RWPE2 (cell line): ENCODE data around the gene AGO3.

Experiments used
- ATAC-seq: fragments of 200-7000 bp; cut with Tn5 transposase; 3 replicates; pipeline ENCODE4 v1.9.1; 2021; ENCODE audit warnings: low read depth
- DNase-seq: peaks from one replicate; pipeline ENCODE4 v3.0.0-alpha.2; 2020; ENCODE audit warnings: low spot score
- H3K27ac ChIP-seq: fragments of 450-650 bp; 2 replicates; pipeline ENCODE4 v1.5.1; 2017; ENCODE audit warnings: mild to moderate bottlenecking; ENCODE audit not compliant: poor library complexity, severe bottlenecking
- H3K27me3 ChIP-seq: fragments of 250-450 bp; sonication (Bioruptor Pico); 2 replicates; pipeline ENCODE4 v1.5.1; 2021; ENCODE audit warnings: mild to moderate bottlenecking, moderate library complexity; ENCODE audit not compliant: insufficient read depth, poor library complexity, severe bottlenecking
- H3K36me3 ChIP-seq: fragments of 250-450 bp; sonication (Bioruptor Pico); 2 replicates; pipeline ENCODE4 v1.5.1; 2020; ENCODE audit warnings: low read depth, mild to moderate bottlenecking, moderate library complexity
- H3K4me1 ChIP-seq: fragments of 250-450 bp; sonication (Bioruptor Pico); 2 replicates; pipeline ENCODE4 v1.5.1; 2021; ENCODE audit warnings: mild to moderate bottlenecking, moderate library complexity; ENCODE audit not compliant: insufficient read depth, poor library complexity, severe bottlenecking
- H3K4me3 ChIP-seq: fragments of 250-450 bp; sonication (Bioruptor Pico); 2 replicates; pipeline ENCODE4 v1.5.1; 2021; ENCODE audit warnings: mild to moderate bottlenecking, moderate library complexity; ENCODE audit not compliant: severe bottlenecking
- H3K9me3 ChIP-seq: fragments of 250-450 bp; sonication (Bioruptor Pico); 2 replicates; pipeline ENCODE4 v1.5.1; 2021; ENCODE audit warnings: mild to moderate bottlenecking, moderate library complexity; ENCODE audit not compliant: severe bottlenecking
- CTCF ChIP-seq: fragments of 450-650 bp; IDR thresholded peaks from one replicate; pipeline ENCODE4 v1.5.1; 2017; ENCODE audit warnings: mild to moderate bottlenecking, moderate library complexity; ENCODE audit not compliant: poor library complexity, severe bottlenecking

AGO3 gene

DNA sequence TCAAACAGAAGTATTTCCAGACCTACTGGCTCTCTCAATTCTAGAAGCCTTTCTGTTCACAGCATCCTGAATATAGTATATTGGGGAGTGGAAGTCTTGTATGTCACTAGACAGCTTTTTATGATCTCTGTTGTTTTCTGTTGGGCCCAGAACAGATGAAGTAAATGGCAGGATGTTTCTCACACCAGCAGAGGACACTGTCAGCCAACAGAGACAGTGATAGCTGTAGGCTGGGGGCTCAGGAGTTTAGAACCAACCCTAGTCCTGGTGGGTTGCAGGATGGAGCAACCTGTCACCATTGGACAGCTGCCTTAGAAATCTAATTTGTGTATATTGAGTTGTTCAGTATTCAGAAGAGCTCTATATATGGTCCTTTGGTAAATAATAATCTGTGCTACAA, 31.0 kb upstream of the AGO3 start:
- no peak for DNase-seq
- H3K4me3 ChIP-seq: no peak overlapping the region
- H3K27me3 ChIP-seq: no peaks in the 10 kb centered on the region
- ATAC-seq: no peak
- no peak for TF ChIP-seq CTCF
- H3K27ac ChIP-seq: no peak overlapping the region
- peaks cover 18% of the 10 kb centered on the region for H3K36me3 ChIP-seq
- H3K4me1 ChIP-seq: no peaks in the 10 kb centered on the region
- no peaks in the 10 kb centered on the region for H3K9me3 ChIP-seq

DNA sequence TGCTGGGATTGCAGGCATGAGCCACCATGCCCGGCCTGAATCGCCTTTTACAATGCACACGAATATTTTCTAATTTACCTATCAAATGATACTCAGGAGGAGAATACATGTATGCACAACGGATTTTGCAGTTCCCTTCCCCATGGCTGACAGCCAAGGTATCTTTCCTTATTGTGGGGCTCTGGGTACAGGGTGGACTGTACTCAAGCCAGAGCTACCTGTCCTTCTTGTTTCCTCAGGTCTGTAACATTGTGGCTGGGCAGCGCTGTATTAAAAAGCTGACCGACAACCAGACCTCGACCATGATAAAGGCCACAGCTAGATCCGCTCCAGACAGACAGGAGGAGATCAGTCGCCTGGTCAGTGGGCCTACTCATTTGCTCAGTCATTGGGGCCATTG, 29.7 kb upstream of the AGO3 start:
- ATAC-seq (no peak), DNase-seq (no peak)
- Histone ChIP-seq H3K36me3 (peaks cover 12% of the 10 kb centered on the region), H3K27me3 (no peaks in the 10 kb centered on the region), H3K4me3 (no peak overlapping the region), H3K9me3 (no peaks in the 10 kb centered on the region), H3K4me1 (no peaks in the 10 kb centered on the region), H3K27ac (no peak overlapping the region)
- TF ChIP-seq CTCF: no peak

DNA sequence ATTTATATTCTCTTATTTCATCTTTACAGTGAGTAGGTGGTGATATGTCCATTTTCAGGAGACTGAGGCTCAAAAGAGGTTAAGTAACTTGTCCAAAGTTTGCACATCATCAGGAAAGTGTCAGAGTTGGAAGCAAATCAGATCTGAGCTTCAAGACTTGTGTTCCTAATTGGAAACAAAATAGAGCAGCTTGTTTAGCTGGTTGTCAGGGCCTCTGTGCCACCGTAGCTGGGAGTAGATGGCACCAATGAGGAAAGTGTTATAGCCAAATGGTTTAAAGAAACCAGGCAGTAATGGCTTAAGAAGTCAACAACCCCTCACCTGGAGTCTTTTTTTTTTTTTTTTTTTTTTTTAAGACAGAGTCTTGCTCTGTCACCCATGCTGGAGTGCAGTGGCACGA, 28.2 kb upstream of the AGO3 start:
- H3K9me3 ChIP-seq: no peaks in the 10 kb centered on the region
- H3K36me3 ChIP-seq: peaks cover 12% of the 10 kb centered on the region
- ATAC-seq (no peak), DNase-seq (no peak)
- H3K4me3 ChIP-seq: no peak overlapping the region
- no peaks in the 10 kb centered on the region for H3K4me1 ChIP-seq
- no peak overlapping the region for H3K27ac ChIP-seq
- no peaks in the 10 kb centered on the region for H3K27me3 ChIP-seq
- TF ChIP-seq CTCF: no peak

DNA sequence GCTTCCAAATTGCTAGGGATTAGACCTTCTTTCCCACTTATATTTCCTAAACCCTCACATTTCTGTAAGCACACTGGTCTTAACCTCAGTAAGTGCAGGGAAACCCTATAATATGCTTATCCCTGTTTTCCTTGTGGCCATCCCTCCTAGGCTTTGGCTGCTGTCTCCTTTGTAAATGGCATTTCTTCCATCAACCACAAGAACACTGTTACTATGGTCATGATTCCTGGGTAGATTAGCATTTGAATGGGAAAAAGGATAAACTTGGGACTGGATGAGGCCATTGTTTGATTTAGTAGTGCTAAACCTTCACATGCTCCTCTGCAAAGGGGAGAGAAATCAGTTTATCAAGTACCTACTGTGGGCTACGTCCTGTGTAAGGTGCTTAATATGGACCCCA, 16.2 kb upstream of the AGO3 start:
- peaks cover 70% of the 10 kb centered on the region for H3K36me3 ChIP-seq
- H3K27me3 ChIP-seq: no peaks in the 10 kb centered on the region
- DNase-seq (no peak), ATAC-seq (no peak)
- H3K9me3 ChIP-seq: no peaks in the 10 kb centered on the region
- no peaks in the 10 kb centered on the region for H3K4me1 ChIP-seq
- H3K27ac ChIP-seq: no peak overlapping the region
- TF ChIP-seq CTCF: no peak
- H3K4me3 ChIP-seq: no peak overlapping the region

GRCh38 chr1:35915693-35916092, 15.2 kb upstream of the AGO3 start:
- H3K27ac ChIP-seq: no peak overlapping the region
- DNase-seq: no peak
- peaks cover 72% of the 10 kb centered on the region for H3K36me3 ChIP-seq
- ATAC-seq: no peak
- no peaks in the 10 kb centered on the region for H3K4me1 ChIP-seq
- no peak overlapping the region for H3K4me3 ChIP-seq
- no peaks in the 10 kb centered on the region for H3K9me3 ChIP-seq
- no peaks in the 10 kb centered on the region for H3K27me3 ChIP-seq
- TF ChIP-seq CTCF: no peak
